OCI-LY7 (cell line): ENCODE measurements around the gene DTNB.

Source experiments
- CTCF ChIP-seq: fragments of 200-600 bp; sonication (generic); conservative IDR thresholded peaks from 2 replicates; pipeline ENCODE4 v1.5.1; 2014; ENCODE audit warnings: mild to moderate bottlenecking, antibody characterized with exemption, low read length, moderate library complexity, mixed read lengths
- EZH2phosphoT487 ChIP-seq: fragments of 200-600 bp; sonication (generic); IDR thresholded peaks from 2 replicates; pipeline ENCODE4 v1.6.1; 2018; ENCODE audit warnings: low read depth, borderline replicate concordance, mild to moderate bottlenecking, mixed run types, antibody characterized with exemption, low read length, moderate library complexity, mixed read lengths

GRCh38 chr2:25473758-25474340, 199.5 kb downstream of the DTNB start:
- no peak for TF ChIP-seq CTCF
- no peak for TF ChIP-seq EZH2phosphoT487
